OCI-LY1 (cell line): ENCODE measurements around the gene S100A12.
A peak's percentile ranks its signal among the peaks of the same experiment; 100 is the strongest.

Experiments used
- H2AFZ ChIP-seq: fragments of 200-600 bp; sonication (generic), shearing (Covaris generic); 2 replicates; pipeline ENCODE4 v1.6.0; 2014; ENCODE audit warnings: antibody characterized with exemption, mild to moderate bottlenecking, low read length
- H3F3A ChIP-seq: fragments of 200-600 bp; sonication (generic), shearing (Covaris generic); 2 replicates; pipeline ENCODE4 v1.6.0; 2014; ENCODE audit warnings: mild to moderate bottlenecking, antibody characterized with exemption, low read length, moderate library complexity; ENCODE audit not compliant: insufficient read depth
- H3K27ac ChIP-seq: fragments of 200-600 bp; sonication (generic); 2 replicates; pipeline ENCODE4 v1.5.1; 2014; ENCODE audit warnings: low read length, mixed run types, mild to moderate bottlenecking, low read depth; ENCODE audit not compliant: poor library complexity, severe bottlenecking
- H3K27me3 ChIP-seq: fragments of 200-600 bp; sonication (generic); 2 replicates; pipeline ENCODE4 v1.6.0; 2014; ENCODE audit warnings: antibody characterized with exemption, mild to moderate bottlenecking, low read length, moderate library complexity; ENCODE audit not compliant: insufficient read depth
- H3K36me3 ChIP-seq: fragments of 200-600 bp; sonication (generic); 2 replicates; pipeline ENCODE4 v1.6.1; 2014; ENCODE audit warnings: mild to moderate bottlenecking, antibody characterized with exemption, low read length, moderate library complexity, mixed read lengths; ENCODE audit not compliant: insufficient read depth
- H3K4me1 ChIP-seq: fragments of 200-600 bp; sonication (generic); 2 replicates; pipeline ENCODE4 v1.5.1; 2014; ENCODE audit warnings: mild to moderate bottlenecking, low read length, moderate library complexity; ENCODE audit not compliant: insufficient read depth, severe bottlenecking
- H3K4me2 ChIP-seq: fragments of 200-600 bp; sonication (generic), shearing (Covaris generic); 2 replicates; pipeline ENCODE4 v1.6.1; 2014; ENCODE audit warnings: low read length
- H3K4me3 ChIP-seq: fragments of 200-600 bp; sonication (generic); 2 replicates; pipeline ENCODE4 v1.5.1; 2014; ENCODE audit warnings: low read length, low read depth, mild to moderate bottlenecking, mixed read lengths; ENCODE audit not compliant: poor library complexity, severe bottlenecking
- H3K79me2 ChIP-seq: fragments of 200-600 bp; shearing (Covaris generic); 2 replicates; pipeline ENCODE4 v1.6.1; 2016; ENCODE audit warnings: mixed run types, low read length, mixed read lengths; ENCODE audit not compliant: insufficient read depth
- H3K9ac ChIP-seq: fragments of 200-600 bp; sonication (generic), shearing (Covaris generic); 2 replicates; pipeline ENCODE4 v1.6.1; 2014; ENCODE audit warnings: mild to moderate bottlenecking, low read length, mixed read lengths
- H3K9me2 ChIP-seq: fragments of 200-600 bp; sonication (generic), shearing (Covaris generic); 2 replicates; pipeline ENCODE4 v1.6.1; 2014; ENCODE audit warnings: low read depth, mild to moderate bottlenecking, low read length, mixed read lengths
- H3K9me3 ChIP-seq: fragments of 200-600 bp; shearing (Covaris generic); 2 replicates; pipeline ENCODE4 v1.6.1; 2014; ENCODE audit warnings: low read length, mixed read lengths
- H4K20me1 ChIP-seq: fragments of 200-600 bp; sonication (generic), shearing (Covaris generic); 2 replicates; pipeline ENCODE4 v1.6.0; 2016; ENCODE audit warnings: mild to moderate bottlenecking, low read length; ENCODE audit not compliant: insufficient read depth
- EZH2 ChIP-seq: fragments of 200-600 bp; sonication (generic), shearing (Covaris generic); IDR thresholded peaks from 2 replicates; pipeline ENCODE4 v1.8.0; 2017; ENCODE audit warnings: borderline replicate concordance, mixed run types, mild to moderate bottlenecking, antibody characterized with exemption, low read length, moderate library complexity, mixed read lengths
- TF ChIP-seq, protein P1 (sequence below): fragments of 200-600 bp; sonication (generic), shearing (Covaris generic); IDR thresholded peaks from 2 replicates; pipeline ENCODE4 v1.5.1; 2017; ENCODE audit warnings: mild to moderate bottlenecking, antibody characterized with exemption, low read length, moderate library complexity, mixed read lengths

S100A12 gene

DNA sequence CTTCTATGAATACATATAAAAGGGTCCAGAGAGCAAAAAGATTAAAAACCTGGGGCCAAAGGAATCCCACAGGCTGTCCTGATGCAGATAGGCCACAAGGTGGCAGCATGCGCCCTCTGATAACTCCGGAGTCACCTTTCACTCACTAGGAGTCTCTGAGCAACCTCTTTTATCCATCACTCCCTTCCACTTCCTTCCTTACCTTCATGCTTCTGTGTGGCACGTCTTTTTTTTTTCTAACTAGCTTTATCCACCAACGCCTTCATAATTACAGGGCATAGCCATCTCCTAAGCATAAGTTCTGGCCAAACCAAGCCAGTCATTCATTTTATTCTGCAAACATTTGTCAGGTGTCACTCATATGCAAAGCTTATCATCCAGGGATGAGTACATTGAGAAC lies 22.9 kb downstream of the S100A12 start:
- Histone ChIP-seq H3K9me3 (no peaks in the 10 kb centered on the region), H3K9ac (no peak overlapping the region), H3K4me3 (no peak overlapping the region), H3K79me2 (no peaks in the 10 kb centered on the region), H4K20me1 (no peaks in the 10 kb centered on the region), H3K4me1 (no peaks in the 10 kb centered on the region), H3K27me3 (no peaks in the 10 kb centered on the region), H3K9me2 (no peaks in the 10 kb centered on the region), H3K27ac (no peak overlapping the region), H3K36me3 (no peaks in the 10 kb centered on the region), H2AFZ (no peak overlapping the region), H3F3A (no peaks in the 10 kb centered on the region), H3K4me2 (no peak overlapping the region)
- TF ChIP-seq, protein P1, sequence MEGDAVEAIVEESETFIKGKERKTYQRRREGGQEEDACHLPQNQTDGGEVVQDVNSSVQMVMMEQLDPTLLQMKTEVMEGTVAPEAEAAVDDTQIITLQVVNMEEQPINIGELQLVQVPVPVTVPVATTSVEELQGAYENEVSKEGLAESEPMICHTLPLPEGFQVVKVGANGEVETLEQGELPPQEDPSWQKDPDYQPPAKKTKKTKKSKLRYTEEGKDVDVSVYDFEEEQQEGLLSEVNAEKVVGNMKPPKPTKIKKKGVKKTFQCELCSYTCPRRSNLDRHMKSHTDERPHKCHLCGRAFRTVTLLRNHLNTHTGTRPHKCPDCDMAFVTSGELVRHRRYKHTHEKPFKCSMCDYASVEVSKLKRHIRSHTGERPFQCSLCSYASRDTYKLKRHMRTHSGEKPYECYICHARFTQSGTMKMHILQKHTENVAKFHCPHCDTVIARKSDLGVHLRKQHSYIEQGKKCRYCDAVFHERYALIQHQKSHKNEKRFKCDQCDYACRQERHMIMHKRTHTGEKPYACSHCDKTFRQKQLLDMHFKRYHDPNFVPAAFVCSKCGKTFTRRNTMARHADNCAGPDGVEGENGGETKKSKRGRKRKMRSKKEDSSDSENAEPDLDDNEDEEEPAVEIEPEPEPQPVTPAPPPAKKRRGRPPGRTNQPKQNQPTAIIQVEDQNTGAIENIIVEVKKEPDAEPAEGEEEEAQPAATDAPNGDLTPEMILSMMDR: peak; percentile 82
- TF ChIP-seq EZH2: no peak

DNA sequence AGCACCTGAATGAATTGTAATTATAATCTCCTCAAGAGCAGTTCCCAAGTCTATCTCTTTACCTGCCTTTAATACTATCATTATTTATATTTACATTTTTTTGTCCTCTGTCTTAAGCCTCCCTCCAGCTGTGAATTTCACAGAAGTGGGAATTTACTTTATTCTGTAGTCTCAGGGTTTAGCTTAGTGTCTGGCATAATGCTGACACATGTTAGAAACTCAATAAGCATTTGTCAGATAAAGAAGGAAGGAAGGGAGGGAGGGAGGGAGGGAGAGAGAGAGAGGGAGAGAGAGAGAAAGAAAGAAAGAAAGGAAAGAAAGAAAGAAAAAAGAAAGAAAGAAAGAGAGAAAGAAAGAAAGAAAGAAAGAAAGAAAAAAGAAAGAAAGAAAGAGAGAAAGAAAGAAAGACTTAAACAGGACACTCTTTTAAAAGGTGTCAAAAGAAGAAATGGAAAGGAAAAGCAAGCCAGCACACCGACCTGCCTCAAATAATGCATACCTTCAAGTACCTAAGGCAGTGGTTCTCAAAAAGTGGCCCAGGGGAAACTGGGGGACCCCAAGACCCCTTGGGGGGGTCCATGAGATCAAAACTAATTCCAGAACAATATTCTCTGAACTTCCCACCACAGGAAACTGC lies 25.0 kb downstream of the S100A12 start:
- Histone ChIP-seq H3K9ac (no peak overlapping the region), H3K9me2 (no peaks in the 10 kb centered on the region), H3K79me2 (no peaks in the 10 kb centered on the region), H3K36me3 (no peaks in the 10 kb centered on the region), H4K20me1 (no peaks in the 10 kb centered on the region), H3K27me3 (no peaks in the 10 kb centered on the region), H3K27ac (no peak overlapping the region), H3K4me3 (no peak overlapping the region), H3K9me3 (no peaks in the 10 kb centered on the region), H3F3A (no peaks in the 10 kb centered on the region), H3K4me1 (no peaks in the 10 kb centered on the region), H3K4me2 (no peak overlapping the region), H2AFZ (no peak overlapping the region)
- no peak for TF ChIP-seq EZH2
- TF ChIP-seq, protein P1: no peak

DNA sequence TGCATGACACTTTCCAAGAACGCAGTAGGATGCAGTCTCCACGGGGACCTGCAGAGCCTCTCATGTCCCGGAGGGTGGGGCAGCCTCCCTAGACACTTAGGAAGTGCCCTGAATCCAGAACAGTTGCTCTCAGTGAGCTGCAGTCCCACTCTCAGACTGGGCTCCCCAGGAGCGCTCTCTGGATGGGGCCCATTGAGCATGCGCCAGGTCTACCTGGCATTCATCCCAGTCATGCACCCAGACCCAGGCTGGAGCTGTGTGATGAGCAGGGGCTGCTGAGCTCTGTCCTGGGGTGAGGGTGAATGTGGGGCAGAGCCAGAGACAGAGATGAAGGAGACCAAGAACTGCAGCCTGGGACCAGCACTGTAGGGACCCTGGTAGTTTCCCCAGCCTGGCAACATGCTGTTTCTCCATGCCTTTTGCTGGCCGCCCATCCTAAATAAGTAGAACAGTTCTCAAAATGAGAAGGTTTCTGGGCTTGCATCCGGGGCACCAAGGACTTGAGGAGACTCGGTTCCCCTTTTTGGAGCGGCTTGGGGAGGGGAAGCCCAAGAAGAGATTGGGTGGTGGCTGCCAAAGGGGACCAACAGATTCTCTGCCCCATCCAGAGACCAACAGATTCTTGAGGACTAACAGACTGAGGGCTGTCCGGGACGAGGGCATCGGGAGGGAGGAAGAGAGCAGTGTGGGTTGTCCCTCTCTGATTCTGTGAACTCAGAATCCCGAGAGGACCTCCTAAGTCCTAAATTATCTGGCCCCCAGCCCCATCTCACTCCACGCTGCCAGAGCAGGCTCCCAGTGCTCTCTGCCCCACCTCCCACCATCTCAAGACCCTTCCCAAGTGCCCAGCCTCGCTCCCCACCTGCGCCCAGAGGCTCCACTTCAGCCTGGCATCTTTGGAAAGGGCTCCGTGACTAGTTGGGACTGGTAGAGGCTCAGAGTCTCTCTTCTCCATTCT lies 25.8 kb downstream of the S100A12 start:
- Histone ChIP-seq H3F3A (no peaks in the 10 kb centered on the region), H3K9me2 (no peaks in the 10 kb centered on the region), H3K9me3 (no peaks in the 10 kb centered on the region), H3K4me3 (no peak overlapping the region), H3K27ac (no peak overlapping the region), H2AFZ (no peak overlapping the region), H3K79me2 (no peaks in the 10 kb centered on the region), H3K9ac (no peak overlapping the region), H4K20me1 (no peaks in the 10 kb centered on the region), H3K4me2 (no peak overlapping the region), H3K27me3 (no peaks in the 10 kb centered on the region), H3K36me3 (no peaks in the 10 kb centered on the region), H3K4me1 (no peaks in the 10 kb centered on the region)
- TF ChIP-seq EZH2: no peak
- TF ChIP-seq, protein P1: no peak
